C4-2B (cell line): ENCODE data around the gene TMEM72.

Source experiments
- ZFX ChIP-seq: fragments of 450-650 bp; IDR thresholded peaks from 2 replicates; pipeline ENCODE4 v1.6.1; 2017
- TF ChIP-seq, protein P1 (sequence below): fragments of 450-650 bp; conservative IDR thresholded peaks from 2 replicates; pipeline ENCODE4 v1.5.1; 2017; ENCODE audit warnings: mild to moderate bottlenecking

DNA sequence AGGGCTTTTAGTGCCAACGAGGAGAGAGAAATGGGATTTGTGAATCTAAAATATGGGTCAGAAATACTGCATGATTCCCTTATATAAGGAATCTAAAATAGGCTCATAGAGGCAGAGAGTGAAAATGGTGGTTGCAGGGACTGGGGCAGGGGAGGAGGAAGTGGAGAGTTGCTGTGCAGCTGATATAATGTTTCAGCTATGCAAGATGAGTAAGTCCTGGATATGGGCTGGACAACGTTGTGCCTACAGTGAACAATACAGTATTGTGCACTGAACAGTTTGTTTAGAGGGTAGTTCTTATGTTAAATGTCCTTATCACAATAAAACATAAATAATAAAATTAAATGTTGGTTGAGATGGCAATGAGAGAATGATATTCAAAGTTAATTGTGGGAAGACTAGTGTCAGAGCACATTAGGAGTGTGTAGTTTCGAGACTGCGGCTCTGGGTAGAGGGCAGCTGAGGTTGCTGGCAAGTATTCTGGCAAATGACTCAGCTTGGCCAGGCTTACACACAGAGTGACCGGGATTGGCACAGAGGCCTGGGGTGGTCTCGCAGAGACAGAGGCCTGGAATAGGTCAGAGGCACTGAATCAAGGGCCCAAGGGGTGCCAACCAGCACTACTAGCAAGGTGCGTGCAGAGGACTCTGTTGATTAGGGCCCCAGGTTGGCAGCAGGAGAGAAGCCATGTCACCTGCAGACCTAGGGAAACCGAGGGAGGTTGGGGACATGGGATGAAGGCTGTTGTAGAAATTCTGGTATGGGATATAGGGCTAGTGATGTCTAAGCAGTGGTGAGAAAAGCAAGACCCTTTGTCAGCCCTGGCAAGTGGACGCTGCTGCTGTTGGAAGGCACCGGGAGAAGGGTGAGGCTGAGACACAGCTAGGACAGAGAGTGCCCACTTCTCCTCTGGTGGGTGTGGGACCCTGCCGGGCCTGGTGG is 70.3 kb downstream of the TMEM72 start:
- TF ChIP-seq, protein P1, sequence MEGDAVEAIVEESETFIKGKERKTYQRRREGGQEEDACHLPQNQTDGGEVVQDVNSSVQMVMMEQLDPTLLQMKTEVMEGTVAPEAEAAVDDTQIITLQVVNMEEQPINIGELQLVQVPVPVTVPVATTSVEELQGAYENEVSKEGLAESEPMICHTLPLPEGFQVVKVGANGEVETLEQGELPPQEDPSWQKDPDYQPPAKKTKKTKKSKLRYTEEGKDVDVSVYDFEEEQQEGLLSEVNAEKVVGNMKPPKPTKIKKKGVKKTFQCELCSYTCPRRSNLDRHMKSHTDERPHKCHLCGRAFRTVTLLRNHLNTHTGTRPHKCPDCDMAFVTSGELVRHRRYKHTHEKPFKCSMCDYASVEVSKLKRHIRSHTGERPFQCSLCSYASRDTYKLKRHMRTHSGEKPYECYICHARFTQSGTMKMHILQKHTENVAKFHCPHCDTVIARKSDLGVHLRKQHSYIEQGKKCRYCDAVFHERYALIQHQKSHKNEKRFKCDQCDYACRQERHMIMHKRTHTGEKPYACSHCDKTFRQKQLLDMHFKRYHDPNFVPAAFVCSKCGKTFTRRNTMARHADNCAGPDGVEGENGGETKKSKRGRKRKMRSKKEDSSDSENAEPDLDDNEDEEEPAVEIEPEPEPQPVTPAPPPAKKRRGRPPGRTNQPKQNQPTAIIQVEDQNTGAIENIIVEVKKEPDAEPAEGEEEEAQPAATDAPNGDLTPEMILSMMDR: no peak
- no peak for TF ChIP-seq ZFX
